Transverse colon (tissue), 4 donors: ENCODE measurements around the gene DGCR2.

Source experiments
- CTCF ChIP-seq, 5 experiments: fragments of 200-600 bp in 3 of 5; fragments of 450-650 bp in 2 of 5; sonication (generic) in 3 of 5; IDR thresholded peaks; 1 replicate in 2 of 5; 2 replicates in 3 of 5; pipeline ENCODE4 v1.5.1; 2016 to 2017; ENCODE audit warnings: antibody characterized with exemption in 5 of 5, inconsistent platforms in 3 of 5, mild to moderate bottlenecking in 2 of 5, moderate library complexity in 1 of 5
- POLR2A ChIP-seq: fragments of 450-650 bp; IDR thresholded peaks from one replicate; pipeline ENCODE4 v1.6.1; 2016; ENCODE audit warnings: antibody characterized with exemption, mild to moderate bottlenecking, moderate library complexity
- POLR2AphosphoS5 ChIP-seq, 3 donors: sonication (generic); formaldehyde crosslinking; IDR thresholded peaks; one replicate each; pipeline ENCODE4 v1.6.1; 2016; ENCODE audit warnings: antibody characterized with exemption in 3 of 3

- TF ChIP-seq CTCF (IDR thresholded peaks at IDR 0.05) (no peak), POLR2AphosphoS5 (IDR thresholded peaks at IDR 0.05) (no peak), POLR2A (no peak)
Observed at GRCh38 chr22:19164425-19164824, 42.2 kb upstream of the DGCR2 start.
